Measurements from ENCODE around the gene GRIN2C. TPM values are rescaled to one million over a fixed set of nuclear protein-coding genes. Genes with fewer than 3 reads are reported as not detected.

The GRIN2C gene
- total and polyA plus RNA-seq, 2 of the 4 experiments (the other 2 are of a cell fraction), result 0.22 TPM; not detected in 1

DNA sequence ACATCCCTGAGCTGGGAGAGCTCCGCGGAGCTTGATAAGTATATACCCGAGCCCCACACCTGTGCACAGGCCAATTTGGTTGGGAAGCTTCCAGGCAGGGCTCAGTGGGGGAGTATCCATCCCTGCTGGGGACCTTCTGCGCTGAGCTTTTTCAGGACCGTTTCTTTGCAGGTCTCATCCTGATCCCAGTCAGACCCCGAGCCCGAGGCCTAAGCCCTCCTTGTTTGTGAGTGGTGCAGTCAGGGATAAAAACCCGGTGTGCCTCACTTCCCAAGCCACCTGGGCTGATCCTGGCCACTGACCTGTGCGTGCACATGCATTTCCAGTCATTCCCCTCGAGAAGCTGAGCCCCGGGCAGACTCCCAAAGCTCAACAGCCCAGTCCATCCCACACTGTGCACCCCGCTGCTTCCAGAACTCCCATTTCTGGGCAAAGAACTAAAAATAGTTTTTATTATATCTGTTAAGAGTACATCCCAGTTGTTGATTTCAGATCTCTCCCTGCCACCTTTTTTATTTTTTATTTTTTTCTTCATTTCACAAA lies 56.2 kb downstream of the GRIN2C start:
- no peak overlapping the region for H2BK20ac ChIP-seq (ENCODE audit: low read depth, low read length)
- no peaks in the 10 kb centered on the region for H4K20me1 ChIP-seq (ENCODE audit: insufficient read depth, low read length)
- H3K9me3 ChIP-seq (ENCODE audit: control insufficient read depth, insufficient read depth, low read length), result no peaks in the 10 kb centered on the region
- no peak overlapping the region for H3K9ac ChIP-seq (ENCODE audit: low read depth, low read length)
- no peak overlapping the region for H4K91ac ChIP-seq (ENCODE audit: insufficient read depth, low read depth, low read length)
- H3K23ac ChIP-seq (ENCODE audit: low read depth, low read length), result no peak overlapping the region
- H4K5ac ChIP-seq (ENCODE audit: low read depth, low read length), result no peak overlapping the region
- TF ChIP-seq, protein P1, sequence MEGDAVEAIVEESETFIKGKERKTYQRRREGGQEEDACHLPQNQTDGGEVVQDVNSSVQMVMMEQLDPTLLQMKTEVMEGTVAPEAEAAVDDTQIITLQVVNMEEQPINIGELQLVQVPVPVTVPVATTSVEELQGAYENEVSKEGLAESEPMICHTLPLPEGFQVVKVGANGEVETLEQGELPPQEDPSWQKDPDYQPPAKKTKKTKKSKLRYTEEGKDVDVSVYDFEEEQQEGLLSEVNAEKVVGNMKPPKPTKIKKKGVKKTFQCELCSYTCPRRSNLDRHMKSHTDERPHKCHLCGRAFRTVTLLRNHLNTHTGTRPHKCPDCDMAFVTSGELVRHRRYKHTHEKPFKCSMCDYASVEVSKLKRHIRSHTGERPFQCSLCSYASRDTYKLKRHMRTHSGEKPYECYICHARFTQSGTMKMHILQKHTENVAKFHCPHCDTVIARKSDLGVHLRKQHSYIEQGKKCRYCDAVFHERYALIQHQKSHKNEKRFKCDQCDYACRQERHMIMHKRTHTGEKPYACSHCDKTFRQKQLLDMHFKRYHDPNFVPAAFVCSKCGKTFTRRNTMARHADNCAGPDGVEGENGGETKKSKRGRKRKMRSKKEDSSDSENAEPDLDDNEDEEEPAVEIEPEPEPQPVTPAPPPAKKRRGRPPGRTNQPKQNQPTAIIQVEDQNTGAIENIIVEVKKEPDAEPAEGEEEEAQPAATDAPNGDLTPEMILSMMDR (conservative IDR thresholded peaks at IDR 0.05; ENCODE audit: low read depth, low read length), result no peak
- TF ChIP-seq RCOR1 (IDR thresholded peaks at IDR 0.05; ENCODE audit: insufficient replicate concordance, low read length) (no peak), CHD1 (IDR thresholded peaks at IDR 0.05; ENCODE audit: low read depth, low read length) (no peak), MXI1 (IDR thresholded peaks at IDR 0.05; ENCODE audit: borderline replicate concordance, low read depth, low read length) (no peak)
- H2AK5ac ChIP-seq (ENCODE audit: low read depth, low read length), result no peak overlapping the region
- H2AK9ac ChIP-seq (replicated peaks; ENCODE audit: low read depth, low read length, poor library complexity), result no peak overlapping the region
- in situ Hi-C loops (cut with MboI; ENCODE audit: low sequenced_read_pairs), result no loop called here
- no peak overlapping the region for H3K56ac ChIP-seq (ENCODE audit: extremely low read depth, insufficient read depth, low read length)
- H3K4me1 ChIP-seq (ENCODE audit: control insufficient read depth, insufficient read depth, low read length), result no peaks in the 10 kb centered on the region
- H2BK5ac ChIP-seq (ENCODE audit: low read depth, low read length, poor library complexity, severe bottlenecking), result no peak overlapping the region
- no peaks in the 10 kb centered on the region for H3K79me1 ChIP-seq (ENCODE audit: low read depth in 1 of 2, low read length in 2 of 2)
- H2BK120ac ChIP-seq (ENCODE audit: low read depth, low read length), result no peak overlapping the region
- dilution Hi-C loops (cut with HindIII; ENCODE audit: low sequenced_read_pairs, unreplicated experiment), result no loop called here
- no peak overlapping the region for H3K18ac ChIP-seq (ENCODE audit: low read depth, low read length)
- CTCF ChIA-PET, result no interaction called here
- no peak overlapping the region for H3K4me2 ChIP-seq (ENCODE audit: low read depth, low read length)
- DNase-seq (no peak), ATAC-seq (ENCODE audit: low read depth) (no peak)
- H3K4ac ChIP-seq (ENCODE audit: low read depth, low read length), result no peak overlapping the region
- no peaks in the 10 kb centered on the region for H3K27me3 ChIP-seq (ENCODE audit: control insufficient read depth, insufficient read depth, low read length)
- POLR2A ChIA-PET (ENCODE audit: unreplicated experiment), result no interaction called here
- H2BK15ac ChIP-seq (ENCODE audit: low read depth, low read length), result no peak overlapping the region
- H3K14ac ChIP-seq (replicated peaks; ENCODE audit: low read depth, low read length), result no peak overlapping the region
- H2AFZ ChIP-seq (replicated peaks; ENCODE audit: low read length, poor library complexity), result no peak overlapping the region
- 78% methylated on average over 3 of the region's 12 CpGs; no CpG with 5 or more reads in 1 of the 2 experiments for WGBS, 2 experiments (ENCODE audit: extremely low coverage in 2 of 2, insufficient read length in 1 of 2)
- H3K27ac ChIP-seq (ENCODE audit: insufficient read depth, low read length), result no peak overlapping the region
- H3K4me3 ChIP-seq (ENCODE audit: insufficient read depth, low read depth, low read length), result no peak overlapping the region
- no peaks in the 10 kb centered on the region for H3K9me1 ChIP-seq (ENCODE audit: insufficient read depth, low read length)
- intact Hi-C loops (cut with micrococcal nuclease), result no loop called here
- no TSS peak for BruUV-seq (replicated peaks)
- peaks cover 26% of the 10 kb centered on the region for H3K36me3 ChIP-seq (ENCODE audit: control insufficient read depth, insufficient read depth, low read length)
- H4K8ac ChIP-seq (ENCODE audit: low read depth in 2 of 2, low read length in 2 of 2), result no peak overlapping the region

All from IMR-90 (cell line).